ENCODE data around the gene SDK1.

DNA sequence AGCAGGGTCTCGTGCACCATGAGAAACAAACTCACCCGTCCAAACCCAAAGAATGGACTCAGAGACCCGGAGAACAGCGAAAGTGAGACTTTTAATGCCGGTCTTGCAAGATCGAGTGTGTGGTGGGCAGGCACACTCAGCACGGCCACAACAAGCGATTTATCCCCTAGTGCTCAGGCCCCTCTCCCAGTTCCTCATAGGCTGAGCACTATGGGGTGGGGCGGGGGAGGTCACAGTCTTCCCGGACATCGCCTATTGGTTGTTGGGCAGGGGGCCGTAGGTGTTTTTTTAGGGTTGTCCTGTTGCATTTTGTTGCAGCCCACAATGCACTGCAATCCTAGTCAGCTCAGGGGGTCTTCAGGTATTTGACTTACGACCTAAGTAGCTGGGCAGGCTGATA is 772.7 kb downstream of the SDK1 start:
- TF ChIP-seq EZH2 (IDR thresholded peaks at IDR 0.05; ENCODE audit: insufficient read depth, poor library complexity, severe bottlenecking) (no peak), EZH2phosphoT487 (IDR thresholded peaks at IDR 0.05; ENCODE audit: insufficient read depth, low read depth) (no peak)

Data from GM23248 (cell line).